Gastroesophageal sphincter (tissue), 4 donors: ENCODE results near the gene MAML2. TPM values are rescaled to one million over a fixed set of nuclear protein-coding genes. Genes with fewer than 3 reads are reported as not detected.

Source experiments
- ATAC-seq: fragments of 150-250 bp; one replicate; pipeline ENCODE4 v1.9.1; 2016; ENCODE audit warnings: mild to moderate bottlenecking, moderate library complexity
- H3K27ac ChIP-seq, 4 donors: fragments of 200-600 bp; sonication (generic) in 3 of 4; 1 replicate in 3 of 4; 2 replicates in 1 of 4; pipeline ENCODE4 v1.5.1; 2016 to 2019
- H3K27me3 ChIP-seq: fragments of 200-600 bp; sonication (generic); one replicate; pipeline ENCODE4 v1.5.1; 2019
- H3K36me3 ChIP-seq, 2 donors: fragments of 200-600 bp; sonication (generic); one replicate each; pipeline ENCODE4 v1.5.1; 2019; ENCODE audit warnings: control low read depth in 1 of 2
- H3K4me1 ChIP-seq, 3 donors: fragments of 200-600 bp; sonication (generic); 1 replicate in 2 of 3; 2 replicates in 1 of 3; pipeline ENCODE4 v1.5.1; 2016 to 2019; ENCODE audit warnings: control low read depth in 2 of 3
- H3K4me3 ChIP-seq, 2 donors: fragments of 200-600 bp; sonication (generic); one replicate each; pipeline ENCODE4 v1.5.1; 2019; ENCODE audit warnings: mild to moderate bottlenecking in 1 of 2, moderate library complexity in 1 of 2
- H3K9me3 ChIP-seq, 3 donors: fragments of 200-600 bp; sonication (generic); one replicate each; pipeline ENCODE4 v1.5.1; 2017 to 2019; ENCODE audit warnings: control low read depth in 2 of 3
- EP300 ChIP-seq: sonication (generic); formaldehyde crosslinking; IDR thresholded peaks from one replicate; pipeline ENCODE4 v1.6.1; 2017; ENCODE audit warnings: antibody characterized with exemption, mild to moderate bottlenecking
- POLR2A ChIP-seq, 2 donors: fragments of 450-650 bp; IDR thresholded peaks; one replicate each; pipeline ENCODE4 v1.6.1; 2017; ENCODE audit warnings: antibody characterized with exemption in 2 of 2, mild to moderate bottlenecking in 2 of 2, moderate library complexity in 1 of 2
- POLR2AphosphoS5 ChIP-seq: sonication (generic); formaldehyde crosslinking; IDR thresholded peaks from one replicate; pipeline ENCODE4 v1.6.1; 2017; ENCODE audit warnings: antibody characterized with exemption
- WGBS, 2 donors: methylation state at CpG; one replicate each; pipeline ENCODE4 v1.1.5; 2018; ENCODE audit warnings: low coverage in 1 of 2; 5-methylcytosine and 5-hydroxymethylcytosine counted together
- total RNA-seq, 4 donors: library from RNA; depleted of rRNA; stranded (reverse); fragments of >200 nt; gene quantifications; one replicate each; pipeline ENCODE4 v1.1.0, GENCODE V29; 2016
- TF ChIP-seq, protein P1 (sequence below), 4 experiments: fragments of 200-600 bp in 2 of 4; fragments of 450-650 bp in 2 of 4; sonication (generic) in 1 of 4; IDR thresholded peaks; one replicate each; pipeline ENCODE4 v1.5.1; 2017 to 2019; ENCODE audit warnings: antibody characterized with exemption in 4 of 4, mild to moderate bottlenecking in 2 of 4, moderate library complexity in 2 of 4

The MAML2 gene
- total RNA-seq, 4 donors from 2014 or later = 15.8 to 31.8 (median 23.7) TPM

DNA sequence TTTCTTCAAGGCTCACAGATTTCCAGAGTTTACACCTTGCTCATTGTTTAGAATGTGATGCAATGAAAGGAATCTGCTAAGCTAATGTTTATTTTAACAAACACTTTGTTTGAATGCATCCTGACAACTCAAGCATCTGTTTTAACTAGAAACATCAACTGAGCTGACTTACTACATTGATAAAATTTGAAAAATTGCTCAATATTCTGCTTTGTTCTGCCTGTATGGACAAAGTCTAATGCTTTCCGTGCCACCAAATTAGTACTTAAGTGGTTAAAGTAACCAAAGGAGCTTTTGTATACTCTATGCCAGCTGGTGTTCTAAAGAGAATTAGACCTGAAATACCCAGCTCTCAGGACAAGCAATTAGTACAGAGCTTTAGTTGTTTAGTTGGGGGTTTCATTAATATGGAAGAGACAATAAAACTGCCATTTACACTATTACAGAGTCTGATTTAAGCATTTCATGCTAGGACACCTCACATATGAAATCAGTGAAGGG, 105.2 kb downstream of the MAML2 start:
- H3K27me3 ChIP-seq = no peaks in the 10 kb centered on the region
- no peaks in the 10 kb centered on the region for H3K9me3 ChIP-seq
- WGBS, 2 donors = 20 to 40% methylated on average over 1 of the region's 1 CpG
- TF ChIP-seq POLR2A (IDR thresholded peaks at IDR 0.05) (no peak), POLR2AphosphoS5 (no peak), EP300 (no peak)
- TF ChIP-seq, protein P1, sequence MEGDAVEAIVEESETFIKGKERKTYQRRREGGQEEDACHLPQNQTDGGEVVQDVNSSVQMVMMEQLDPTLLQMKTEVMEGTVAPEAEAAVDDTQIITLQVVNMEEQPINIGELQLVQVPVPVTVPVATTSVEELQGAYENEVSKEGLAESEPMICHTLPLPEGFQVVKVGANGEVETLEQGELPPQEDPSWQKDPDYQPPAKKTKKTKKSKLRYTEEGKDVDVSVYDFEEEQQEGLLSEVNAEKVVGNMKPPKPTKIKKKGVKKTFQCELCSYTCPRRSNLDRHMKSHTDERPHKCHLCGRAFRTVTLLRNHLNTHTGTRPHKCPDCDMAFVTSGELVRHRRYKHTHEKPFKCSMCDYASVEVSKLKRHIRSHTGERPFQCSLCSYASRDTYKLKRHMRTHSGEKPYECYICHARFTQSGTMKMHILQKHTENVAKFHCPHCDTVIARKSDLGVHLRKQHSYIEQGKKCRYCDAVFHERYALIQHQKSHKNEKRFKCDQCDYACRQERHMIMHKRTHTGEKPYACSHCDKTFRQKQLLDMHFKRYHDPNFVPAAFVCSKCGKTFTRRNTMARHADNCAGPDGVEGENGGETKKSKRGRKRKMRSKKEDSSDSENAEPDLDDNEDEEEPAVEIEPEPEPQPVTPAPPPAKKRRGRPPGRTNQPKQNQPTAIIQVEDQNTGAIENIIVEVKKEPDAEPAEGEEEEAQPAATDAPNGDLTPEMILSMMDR (IDR thresholded peaks at IDR 0.05) = no peak
- peaks cover 31 to 69% (median 34%) of the 10 kb centered on the region in 3 donors for H3K4me1 ChIP-seq
- peak overlapping the region; percentile 29 to 63 (median 50) for H3K27ac ChIP-seq
- no peak overlapping the region for H3K4me3 ChIP-seq
- no peak for ATAC-seq
- no peaks in the 10 kb centered on the region for H3K36me3 ChIP-seq

DNA sequence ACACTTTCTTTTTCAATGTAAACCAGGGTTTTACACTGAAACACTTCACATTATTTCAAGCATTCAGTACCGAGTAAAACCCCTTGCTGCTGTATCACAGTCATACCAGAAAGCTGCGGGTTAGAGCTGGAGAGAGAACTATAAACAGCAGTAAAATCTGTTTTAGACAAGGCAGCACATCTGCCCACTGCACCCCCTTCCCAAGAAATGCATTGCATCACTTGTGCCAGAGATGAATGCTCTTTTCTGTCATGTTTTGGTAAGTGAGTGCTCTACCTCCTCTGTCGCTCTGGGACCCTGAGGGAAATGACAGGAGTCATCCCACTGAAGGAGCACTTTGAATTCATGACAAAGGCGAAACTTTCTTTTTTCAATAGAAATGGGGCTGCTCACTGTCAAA, 107.2 kb downstream of the MAML2 start:
- Histone ChIP-seq H3K4me3 (no peak overlapping the region), H3K27me3 (no peaks in the 10 kb centered on the region), H3K27ac (peak overlapping the region; percentile 39 to 69 (median 59)), H3K36me3 (no peaks in the 10 kb centered on the region), H3K9me3 (no peaks in the 10 kb centered on the region), H3K4me1 (peaks cover 21 to 51% (median 29%) of the 10 kb centered on the region in 3 donors)
- TF ChIP-seq POLR2A (IDR thresholded peaks at IDR 0.05) (no peak), EP300 (no peak), POLR2AphosphoS5 (no peak)
- TF ChIP-seq, protein P1 (IDR thresholded peaks at IDR 0.05) = no peak
- ATAC-seq = no peak
- WGBS, 2 donors = 66 to 83% methylated on average over 2 to 4 of the region's 4 CpGs

DNA sequence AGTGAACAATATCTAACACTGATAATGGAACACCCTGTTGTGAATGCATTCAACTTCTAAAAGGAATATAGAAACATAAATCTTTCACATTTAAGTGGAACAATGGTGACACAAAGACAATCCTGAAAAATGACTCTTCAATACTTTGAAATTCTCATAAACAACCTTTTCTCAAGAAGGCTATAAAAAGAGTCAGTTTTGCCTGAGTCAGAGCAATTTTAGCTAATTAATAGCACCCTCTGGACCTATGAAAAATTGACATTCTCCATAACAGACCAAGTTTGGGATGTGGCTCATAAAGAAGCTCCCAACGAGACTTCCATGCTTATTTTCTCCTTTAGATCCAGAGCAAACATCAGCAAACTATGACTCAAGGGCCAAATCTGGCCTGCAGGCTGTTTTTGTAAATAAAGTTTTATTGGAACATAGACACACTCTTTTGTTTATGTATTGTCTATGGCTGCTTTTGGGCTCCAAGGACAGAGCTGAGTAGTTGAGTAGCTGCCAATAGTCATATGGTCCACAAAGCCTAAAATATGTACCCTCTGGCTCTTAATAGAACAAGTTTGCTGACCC, 108.0 kb downstream of the MAML2 start:
- WGBS, 2 donors = 83 to 94% methylated on average over 1 of the region's 1 CpG
- Histone ChIP-seq H3K27me3 (no peaks in the 10 kb centered on the region), H3K4me3 (no peak overlapping the region), H3K36me3 (no peaks in the 10 kb centered on the region), H3K4me1 (peaks cover 21 to 51% (median 29%) of the 10 kb centered on the region in 3 donors), H3K27ac (peak overlapping the region; percentile 39 to 69 (median 59)), H3K9me3 (no peaks in the 10 kb centered on the region)
- no peak for TF ChIP-seq POLR2AphosphoS5
- TF ChIP-seq, protein P1 (IDR thresholded peaks at IDR 0.05) = no peak
- no peak for TF ChIP-seq EP300
- TF ChIP-seq POLR2A (IDR thresholded peaks at IDR 0.05) = no peak
- no peak for ATAC-seq

DNA sequence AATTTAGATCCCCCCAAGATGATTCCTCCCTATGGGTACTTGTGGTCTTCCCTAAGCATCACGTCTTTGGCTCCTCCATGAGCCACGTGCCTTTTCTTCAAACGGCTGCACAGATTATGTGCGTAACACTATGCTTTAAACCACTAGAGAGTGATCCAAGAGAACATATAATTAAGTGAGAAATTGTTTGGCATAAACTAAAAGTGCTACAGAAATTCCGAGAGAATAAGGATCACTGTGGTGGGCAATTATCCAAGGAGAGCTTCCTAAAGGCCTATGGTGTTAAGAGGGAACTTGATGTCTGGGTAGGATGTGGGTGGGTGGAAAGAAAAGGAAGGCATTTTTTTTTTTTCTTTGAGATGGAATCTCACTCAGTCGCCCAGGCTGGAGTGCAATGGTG, 110.9 kb downstream of the MAML2 start:
- peaks cover 12 to 51% (median 32%) of the 10 kb centered on the region in 3 donors for H3K4me1 ChIP-seq
- H3K27me3 ChIP-seq = no peaks in the 10 kb centered on the region
- no peak overlapping the region for H3K4me3 ChIP-seq
- H3K9me3 ChIP-seq = no peaks in the 10 kb centered on the region
- ATAC-seq = no peak
- no peaks in the 10 kb centered on the region for H3K36me3 ChIP-seq
- 83 to 92% methylated on average over 2 to 4 of the region's 6 CpGs for WGBS, 2 donors
- no peak overlapping the region for H3K27ac ChIP-seq
- TF ChIP-seq, protein P1 (IDR thresholded peaks at IDR 0.05) = no peak
- TF ChIP-seq POLR2A (IDR thresholded peaks at IDR 0.05) (no peak), EP300 (no peak), POLR2AphosphoS5 (no peak)

DNA sequence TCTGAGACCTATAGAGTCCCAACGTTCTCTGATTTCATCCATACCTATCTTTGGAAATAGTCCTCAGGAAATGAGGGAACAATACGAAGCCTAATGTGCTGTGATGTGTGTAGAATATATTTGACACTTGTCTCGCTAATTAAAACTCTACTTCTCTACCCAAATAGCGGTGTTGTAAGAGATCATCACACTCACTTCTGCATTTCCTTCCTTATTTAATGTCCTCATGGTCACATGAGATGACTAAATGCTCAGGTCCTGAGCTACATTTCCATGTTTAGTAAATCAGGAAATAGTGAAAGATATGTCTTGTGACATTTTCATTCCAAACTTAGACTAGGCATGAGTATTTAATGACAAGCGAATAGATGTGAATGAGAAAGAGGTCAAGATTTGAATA, 112.3 kb downstream of the MAML2 start:
- 85 to 94% methylated on average over 5 of the region's 5 CpGs for WGBS, 2 donors
- Histone ChIP-seq H3K4me1 (peaks cover 5 to 51% (median 25%) of the 10 kb centered on the region in 3 donors), H3K27me3 (no peaks in the 10 kb centered on the region), H3K27ac (no peak overlapping the region), H3K9me3 (no peaks in the 10 kb centered on the region), H3K36me3 (no peaks in the 10 kb centered on the region), H3K4me3 (no peak overlapping the region)
- TF ChIP-seq POLR2AphosphoS5 (no peak), EP300 (no peak), POLR2A (IDR thresholded peaks at IDR 0.05) (no peak)
- TF ChIP-seq, protein P1 (IDR thresholded peaks at IDR 0.05) = no peak
- ATAC-seq = no peak
